GM23338 (cell line): ENCODE data around the gene NPIPA3. TPM values are rescaled to one million over a fixed set of nuclear protein-coding genes. Genes with fewer than 3 reads are reported as not detected.

Experiments
- ATAC-seq: fragments of 200-7000 bp; cut with Tn5 transposase; 3 replicates; pipeline ENCODE4 v1.9.1; 2020
- DNase-seq: peaks from one replicate; pipeline ENCODE4 v3.0.0-alpha.2; 2015; ENCODE audit warnings: low spot score
- H2AFZ ChIP-seq: fragments of 200-600 bp; sonication (generic); 2 replicates; pipeline ENCODE4 v1.8.0; 2016; ENCODE audit warnings: antibody characterized with exemption, mild to moderate bottlenecking, moderate library complexity
- H3F3A ChIP-seq: fragments of 200-600 bp; sonication (generic); replicated peaks from 2 replicates; pipeline ENCODE4 v1.8.0; 2017; ENCODE audit warnings: antibody characterized with exemption, mixed run types, low read depth
- H3K27ac ChIP-seq: fragments of 200-600 bp; sonication (generic); 2 replicates; pipeline ENCODE4 v1.6.1; 2016; ENCODE audit warnings: low read depth
- H3K27me3 ChIP-seq: fragments of 200-600 bp; sonication (generic); 2 replicates; pipeline ENCODE4 v1.8.0; 2016; ENCODE audit warnings: mild to moderate bottlenecking, mixed run types, moderate library complexity; ENCODE audit not compliant: insufficient read depth
- H3K36me3 ChIP-seq: fragments of 200-600 bp; sonication (generic); 2 replicates; pipeline ENCODE4 v1.8.0; 2016; ENCODE audit warnings: mild to moderate bottlenecking; ENCODE audit not compliant: insufficient read depth
- H3K4me1 ChIP-seq: fragments of 200-600 bp; sonication (generic); 2 replicates; pipeline ENCODE4 v1.8.0; 2016; ENCODE audit warnings: mild to moderate bottlenecking, moderate library complexity; ENCODE audit not compliant: insufficient read depth
- H3K4me2 ChIP-seq: fragments of 200-600 bp; sonication (generic); 2 replicates; pipeline ENCODE4 v1.7.1; 2017; ENCODE audit warnings: mixed run types
- H3K4me3 ChIP-seq: fragments of 200-600 bp; sonication (generic); 2 replicates; pipeline ENCODE4 v1.6.1; 2016; ENCODE audit warnings: mixed run types
- H3K79me2 ChIP-seq: fragments of 200-600 bp; sonication (generic); replicated peaks from 2 replicates; pipeline ENCODE4 v1.8.0; 2017; ENCODE audit warnings: mild to moderate bottlenecking; ENCODE audit not compliant: insufficient read depth
- H3K9me2 ChIP-seq: fragments of 200-600 bp; sonication (generic); 2 replicates; pipeline ENCODE4 v1.8.0; 2017; ENCODE audit not compliant: insufficient read depth
- H4K20me1 ChIP-seq: fragments of 200-600 bp; sonication (generic); replicated peaks from 2 replicates; pipeline ENCODE4 v1.8.0; 2017; ENCODE audit warnings: mild to moderate bottlenecking; ENCODE audit not compliant: insufficient read depth
- H3K27ac Mint-ChIP-seq: 2 replicates; pipeline ENCODE4 v1.8.0; 2020; ENCODE audit warnings: inconsistent platforms, mild to moderate bottlenecking, moderate library complexity, mixed read lengths
- H3K27me3 Mint-ChIP-seq: 3 replicates; pipeline ENCODE4 v1.8.0; 2022; ENCODE audit warnings: low read depth, mild to moderate bottlenecking, moderate library complexity, mixed read lengths, inconsistent platforms; ENCODE audit not compliant: insufficient read depth, poor library complexity
- H3K36me3 Mint-ChIP-seq: 3 replicates; pipeline ENCODE4 v1.8.0; 2021; ENCODE audit warnings: low read depth, mild to moderate bottlenecking, inconsistent platforms, moderate library complexity, mixed read lengths
- H3K4me1 Mint-ChIP-seq: 3 replicates; pipeline ENCODE4 v1.8.0; 2020; ENCODE audit warnings: mild to moderate bottlenecking, inconsistent platforms, mixed read lengths
- H3K4me3 Mint-ChIP-seq: 3 replicates; pipeline ENCODE4 v1.8.0; 2021; ENCODE audit warnings: moderate library complexity, mild to moderate bottlenecking, inconsistent platforms, mixed read lengths
- H3K9me3 Mint-ChIP-seq: 3 replicates; pipeline ENCODE4 v1.8.0; 2020; ENCODE audit warnings: moderate library complexity, mild to moderate bottlenecking, inconsistent platforms, mixed read lengths
- CREB1 ChIP-seq: fragments of 250-450 bp; sonication (Bioruptor Pico); IDR thresholded peaks from 2 replicates; pipeline ENCODE4 v1.5.0; 2020; ENCODE audit warnings: low read depth, mild to moderate bottlenecking, moderate library complexity
- CTCF ChIP-seq, 2 experiments: fragments of 200-600 bp in 1 of 2; sonication (generic) in 1 of 2; conservative IDR thresholded peaks; 2 replicates each; pipeline versions ENCODE4 v1.5.1 to v1.6.1; 2016 to 2017; ENCODE audit warnings: antibody characterized with exemption in 2 of 2, low read depth in 2 of 2, mild to moderate bottlenecking in 2 of 2, moderate library complexity in 1 of 2
- ETS1 ChIP-seq: IDR thresholded peaks from 2 replicates; pipeline ENCODE4 v1.6.1; 2016; ENCODE audit warnings: antibody characterized with exemption
- EZH2 ChIP-seq: fragments of 200-600 bp; sonication (generic); IDR thresholded peaks from one replicate; pipeline ENCODE4 v1.8.0; 2017; ENCODE audit warnings: antibody characterized with exemption, mild to moderate bottlenecking, low read depth; ENCODE audit not compliant: unreplicated experiment
- EZH2phosphoT487 ChIP-seq: fragments of 200-600 bp; sonication (generic); IDR thresholded peaks from one replicate; pipeline ENCODE4 v1.8.1; 2018; ENCODE audit warnings: antibody characterized with exemption; ENCODE audit not compliant: unreplicated experiment
- JUNB ChIP-seq: IDR thresholded peaks from one replicate; pipeline ENCODE4 v1.6.1; 2016; ENCODE audit warnings: antibody characterized with exemption; ENCODE audit not compliant: unreplicated experiment
- NANOG ChIP-seq: IDR thresholded peaks from 2 replicates; pipeline ENCODE4 v1.6.1; 2016; ENCODE audit warnings: antibody characterized with exemption, borderline replicate concordance
- POLR2AphosphoS5 ChIP-seq: IDR thresholded peaks from 2 replicates; pipeline ENCODE4 v1.6.1; 2016; ENCODE audit warnings: antibody characterized with exemption, low read depth
- REST ChIP-seq: IDR thresholded peaks from one replicate; pipeline ENCODE4 v1.6.1; 2018; ENCODE audit warnings: antibody characterized with exemption; ENCODE audit not compliant: unreplicated experiment
- STAT1 ChIP-seq: IDR thresholded peaks from one replicate; pipeline ENCODE4 v1.6.1; 2016; ENCODE audit warnings: antibody characterized with exemption; ENCODE audit not compliant: unreplicated experiment
- ZNF114 ChIP-seq: fragments of 250-450 bp; sonication (Bioruptor Pico); IDR thresholded peaks from 2 replicates; pipeline ENCODE4 v1.5.0; 2020; ENCODE audit warnings: mild to moderate bottlenecking, moderate library complexity
- ZNF331 ChIP-seq: fragments of 250-450 bp; sonication (Bioruptor Pico); IDR thresholded peaks from 2 replicates; pipeline ENCODE4 v1.5.0; 2020; ENCODE audit warnings: low read depth, mild to moderate bottlenecking, moderate library complexity
- ZNF462 ChIP-seq: fragments of 250-450 bp; sonication (Bioruptor Pico); IDR thresholded peaks from 2 replicates; pipeline ENCODE4 v1.5.0; 2020; ENCODE audit warnings: mild to moderate bottlenecking, moderate library complexity
- polyA plus RNA-seq: library from polyadenylated mRNA; unstranded; fragments of >200 nt; fragmentation: Nextera tagmentation; extraction: Ambion mirVana; gene quantifications from 2 replicates; pipeline ENCODE4 v1.2.1, GENCODE V29; 2016
- total RNA-seq: library from RNA; depleted of rRNA; stranded (reverse); fragments of >200 nt; shearing (Covaris generic); gene quantifications from 2 replicates; pipeline ENCODE4 v1.2.3, GENCODE V29; 2014

NPIPA3 gene
- total and polyA plus RNA-seq, 2 experiments from 2014 or later = 0.57 to 5.7 TPM

- Histone ChIP-seq H3K27ac (no peak overlapping the region), H3K4me2 (no peak overlapping the region)
Measured at GRCh38 chr16:14681115-14681514, 22.1 kb upstream of the NPIPA3 start.

More at GRCh38 chr16:14681115-14681514, 22.1 kb upstream of the NPIPA3 start:
- Mint-ChIP-seq H3K27ac (no peak overlapping the region), H3K4me3 (no peak overlapping the region), H3K27me3 (peaks cover 8% of the 10 kb centered on the region), H3K9me3 (no peaks in the 10 kb centered on the region), H3K36me3 (no peaks in the 10 kb centered on the region; the same call in 2 of the 3 replicates), H3K4me1 (no peaks in the 10 kb centered on the region)
- Histone ChIP-seq H3K36me3 (no peaks in the 10 kb centered on the region), H3K9me2 (no peaks in the 10 kb centered on the region), H3F3A (no peaks in the 10 kb centered on the region), H4K20me1 (no peaks in the 10 kb centered on the region), H3K27me3 (no peaks in the 10 kb centered on the region), H3K4me1 (no peaks in the 10 kb centered on the region), H3K79me2 (no peaks in the 10 kb centered on the region), H3K4me3 (no peak overlapping the region), H2AFZ (no peak overlapping the region)
- DNase-seq (no peak), ATAC-seq (no peak)
- TF ChIP-seq JUNB (no peak), CTCF (conservative IDR thresholded peaks at IDR 0.05; ENCODE audit: low read depth in 2 of 2) (no peak), REST (no peak), EZH2phosphoT487 (no peak), ZNF114 (no peak), EZH2 (no peak), STAT1 (no peak), NANOG (no peak), POLR2AphosphoS5 (no peak), ETS1 (no peak), ZNF462 (CRISPR knock-in tag) (no peak), ZNF331 (CRISPR knock-in tag) (no peak), CREB1 (CRISPR knock-in tag) (no peak)
